ENCODE measurements around the gene MAP3K14.
A peak's percentile ranks its signal among the peaks of the same experiment; 100 is the strongest.
"Not testable (repeated sequence)": the region's sequence is repeated elsewhere in the genome, so short reads cannot be mapped to it uniquely, and the experiment has no call there.

MAP3K14 gene

DNA sequence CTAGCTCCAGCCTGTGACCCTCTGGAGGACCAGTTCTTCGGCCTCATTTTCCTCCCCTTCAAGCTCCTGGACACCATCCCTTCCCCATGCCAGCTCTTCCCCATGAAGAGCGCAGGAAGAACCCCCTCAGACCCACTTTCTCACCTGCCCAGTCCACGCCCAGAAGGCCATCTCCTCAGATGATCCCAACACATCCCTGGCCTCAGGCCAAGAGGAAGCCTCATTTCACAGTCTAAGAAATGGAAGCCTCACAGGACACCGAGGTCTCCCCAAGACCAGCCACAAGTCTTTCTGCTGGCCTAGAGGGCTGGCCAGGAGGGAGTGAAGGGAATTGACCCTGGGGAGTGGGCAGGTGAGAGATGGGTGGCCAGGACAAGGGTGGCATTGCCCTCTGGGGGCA lies 62.9 kb downstream of the MAP3K14 start:
- DNase-seq, result no peak

DNA sequence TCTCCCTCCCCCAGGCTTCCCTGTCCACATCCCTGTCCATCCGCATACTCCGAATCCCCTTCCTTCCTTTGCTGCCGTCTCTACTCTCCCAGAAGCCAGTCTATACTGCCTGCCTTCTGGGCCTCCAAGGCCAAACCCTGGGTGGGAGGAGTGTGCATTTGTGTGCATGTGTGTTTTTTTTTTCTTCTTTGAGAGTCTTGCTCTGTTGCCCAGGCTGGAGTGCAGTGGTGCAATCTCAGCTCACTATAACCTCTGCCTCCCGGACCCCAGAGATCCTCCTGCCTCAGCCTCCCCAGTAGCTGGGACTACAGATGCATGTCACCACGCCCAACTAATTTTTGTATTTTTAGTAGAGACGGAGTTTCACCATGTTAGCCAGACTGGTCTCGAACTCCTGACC lies 63.6 kb downstream of the MAP3K14 start:
- DNase-seq, result not testable (repeated sequence)

DNA sequence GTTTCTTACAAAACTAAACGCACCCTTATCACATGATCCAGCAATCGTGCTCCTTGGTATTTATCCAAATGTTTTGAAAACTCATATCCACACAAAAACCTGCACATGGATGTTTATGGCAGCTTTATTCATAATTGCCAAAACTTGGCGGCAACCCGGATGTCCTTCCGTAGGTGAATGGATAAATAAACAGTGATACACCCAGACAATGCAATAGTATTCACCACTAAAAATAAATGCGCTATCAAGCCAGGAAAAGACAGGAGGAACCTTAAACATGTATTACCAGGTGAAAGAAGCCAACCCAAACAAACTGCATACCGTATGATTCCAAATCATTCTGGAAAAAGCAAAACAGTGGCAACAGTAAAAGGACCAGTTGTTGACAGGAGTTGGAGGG lies 64.9 kb downstream of the MAP3K14 start:
- no peak for DNase-seq

DNA sequence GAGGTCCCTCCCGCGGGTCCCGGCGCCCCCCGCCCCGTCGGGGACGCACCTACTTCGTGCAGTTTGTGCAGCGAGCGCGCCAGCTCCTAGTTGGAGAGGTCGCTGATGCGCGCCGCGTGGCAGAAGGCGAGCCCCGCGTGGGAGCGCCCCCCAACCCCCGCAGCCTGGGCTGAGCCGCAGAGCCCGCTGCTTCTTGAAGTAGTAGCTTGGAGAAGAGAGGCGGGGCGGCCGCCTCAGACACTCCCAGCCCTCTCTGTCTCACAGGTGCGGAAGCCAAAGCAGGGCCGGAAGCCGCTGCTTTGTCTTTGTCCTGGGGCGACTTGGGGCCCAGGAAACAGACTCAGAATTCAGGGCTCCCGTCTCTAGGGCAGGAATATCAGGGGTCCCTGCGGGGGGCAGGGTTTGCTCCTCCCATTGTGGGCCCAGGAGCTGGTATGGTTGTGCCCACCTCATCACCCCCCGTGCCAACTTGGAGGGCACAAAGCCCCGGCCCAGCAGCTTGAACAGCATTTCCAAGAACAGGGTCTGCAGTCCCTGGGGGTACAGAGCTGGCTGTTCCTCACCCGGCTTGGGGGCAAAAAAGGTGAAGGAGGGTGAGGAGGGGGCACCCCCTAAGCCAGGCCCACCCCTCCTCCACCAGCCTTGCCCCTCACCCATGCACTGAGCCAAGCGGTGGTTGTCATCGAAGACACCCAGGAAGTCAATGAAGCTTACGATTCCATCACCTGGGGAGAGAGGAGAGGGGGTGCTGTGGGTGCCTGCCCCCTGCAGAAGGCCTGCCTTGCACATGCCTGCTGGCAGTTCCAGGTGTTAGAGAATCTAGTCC lies 68.5 kb downstream of the MAP3K14 start:
- DNase-seq, result peak; percentile 29

DNA sequence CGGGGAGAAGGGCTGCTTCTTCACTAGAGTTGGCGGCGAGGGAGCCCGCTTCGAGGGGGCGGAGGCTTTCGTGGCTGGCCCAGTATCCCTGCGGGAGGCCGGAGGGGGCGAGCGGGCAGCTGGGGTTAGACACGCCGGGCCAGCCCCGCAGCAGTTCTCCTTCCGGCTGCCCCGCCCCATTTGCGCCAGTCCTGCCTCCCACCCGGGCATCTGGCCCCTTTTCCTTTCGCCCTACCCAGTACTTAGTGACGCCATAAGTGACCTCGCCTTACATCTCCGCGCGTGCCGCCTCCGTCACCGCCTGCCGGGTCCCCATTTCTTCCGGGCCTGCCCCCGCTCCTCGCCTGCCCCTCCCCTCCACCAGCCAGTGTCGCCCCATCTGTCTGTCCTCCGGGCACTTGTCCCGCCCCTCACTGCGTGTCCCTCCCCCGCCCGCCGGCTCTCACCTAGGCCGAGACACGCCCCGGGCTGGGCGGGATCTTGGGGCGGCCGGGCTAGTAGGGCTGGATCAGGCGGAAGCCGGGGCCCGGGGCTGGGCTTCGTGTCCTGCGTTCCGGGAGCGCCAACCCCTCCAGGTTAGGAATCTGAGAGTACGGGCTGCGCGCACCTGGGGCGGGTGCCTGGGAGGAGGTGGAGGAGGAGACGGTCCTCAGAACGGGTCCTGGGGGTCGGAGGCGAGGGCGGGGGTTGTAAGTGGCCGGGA lies 69.2 kb downstream of the MAP3K14 start:
- DNase-seq, result peak; percentile 94

DNA sequence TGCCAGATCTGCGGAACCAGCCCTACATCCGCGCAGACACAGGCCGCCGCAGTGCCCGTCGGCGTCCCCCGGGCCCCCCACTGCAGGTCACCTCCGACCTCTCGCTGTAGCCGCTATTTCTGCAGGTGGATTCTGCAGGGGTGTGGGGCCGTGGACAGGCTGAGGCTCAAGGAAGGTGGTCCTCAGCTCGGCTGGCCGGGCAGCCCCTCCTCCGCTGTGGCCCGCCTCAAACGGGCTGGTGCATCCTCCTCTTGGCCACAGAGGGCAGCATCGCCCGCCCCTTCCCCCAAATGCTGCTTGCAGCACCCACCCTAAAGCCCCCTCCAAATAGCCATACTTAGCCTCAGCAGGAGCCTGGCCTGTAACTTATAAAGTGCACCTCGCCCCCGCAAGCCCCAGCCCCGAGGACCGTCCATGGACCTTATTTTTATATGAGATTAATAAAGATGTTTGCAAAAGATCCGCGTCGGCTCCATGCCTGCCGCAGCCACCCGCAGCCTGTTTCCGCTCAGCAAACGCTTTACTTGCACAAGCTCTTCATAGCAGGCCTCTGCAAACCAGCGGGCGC lies 69.9 kb downstream of the MAP3K14 start:
- DNase-seq, result no peak

DNA sequence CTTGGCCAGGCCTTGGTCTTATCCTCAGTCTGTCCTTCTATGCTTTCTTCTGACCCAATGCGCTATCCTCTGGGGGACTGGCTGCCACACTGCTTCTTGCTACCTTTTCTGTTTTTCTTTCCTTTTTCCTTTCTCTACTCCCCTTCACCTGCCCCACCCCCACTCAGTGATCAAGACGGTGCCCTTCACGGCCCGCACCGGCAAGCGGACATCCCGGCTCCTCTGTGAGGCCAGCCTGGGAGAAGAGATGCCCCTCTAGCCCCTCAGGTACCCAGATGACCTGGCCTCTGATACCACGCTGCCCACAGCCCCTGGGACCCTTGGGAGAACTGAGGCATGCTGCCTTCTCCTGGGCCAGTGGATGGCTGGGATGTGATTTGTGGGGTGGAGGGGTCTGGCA lies 70.5 kb downstream of the MAP3K14 start:
- DNase-seq, result no peak

DNA sequence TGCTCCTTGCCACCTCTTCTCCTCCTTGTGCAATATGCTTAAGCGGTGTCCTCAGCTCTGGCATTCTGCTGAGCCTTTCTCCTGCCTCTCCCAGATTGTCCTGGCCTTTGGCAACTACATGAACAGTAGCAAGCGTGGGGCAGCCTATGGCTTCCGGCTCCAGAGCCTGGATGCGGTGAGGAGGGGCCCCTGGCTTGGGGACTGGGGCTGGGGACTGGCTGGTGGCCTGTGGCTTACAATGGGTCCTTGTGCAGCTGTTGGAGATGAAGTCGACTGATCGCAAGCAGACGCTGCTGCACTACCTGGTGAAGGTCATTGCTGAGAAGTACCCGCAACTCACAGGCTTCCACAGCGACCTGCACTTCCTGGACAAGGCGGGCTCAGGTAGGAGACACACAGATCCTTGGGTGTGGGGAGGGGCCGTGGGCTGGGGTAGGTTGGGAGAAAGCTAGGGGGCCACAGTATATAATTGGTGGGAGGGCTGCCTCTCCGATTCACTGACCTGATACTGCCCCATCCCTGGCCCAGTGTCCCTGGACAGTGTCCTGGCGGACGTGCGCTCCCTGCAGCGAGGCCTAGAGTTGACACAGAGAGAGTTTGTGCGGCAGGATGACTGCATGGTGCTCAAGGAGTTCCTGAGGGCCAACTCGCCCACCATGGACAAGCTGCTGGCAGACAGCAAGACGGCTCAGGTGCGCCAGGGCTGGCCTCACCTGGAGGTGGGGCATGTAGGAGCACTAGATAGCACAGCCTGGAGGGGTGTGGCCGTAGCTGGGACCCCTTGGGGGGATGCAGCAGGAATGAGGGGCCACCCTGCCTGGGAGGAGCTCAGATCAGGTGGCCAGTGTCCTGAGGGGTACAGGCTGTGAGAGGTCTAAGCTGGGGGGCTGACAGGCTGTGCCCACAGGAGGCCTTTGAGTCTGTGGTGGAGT lies 71.8 kb downstream of the MAP3K14 start:
- DNase-seq, result no peak

DNA sequence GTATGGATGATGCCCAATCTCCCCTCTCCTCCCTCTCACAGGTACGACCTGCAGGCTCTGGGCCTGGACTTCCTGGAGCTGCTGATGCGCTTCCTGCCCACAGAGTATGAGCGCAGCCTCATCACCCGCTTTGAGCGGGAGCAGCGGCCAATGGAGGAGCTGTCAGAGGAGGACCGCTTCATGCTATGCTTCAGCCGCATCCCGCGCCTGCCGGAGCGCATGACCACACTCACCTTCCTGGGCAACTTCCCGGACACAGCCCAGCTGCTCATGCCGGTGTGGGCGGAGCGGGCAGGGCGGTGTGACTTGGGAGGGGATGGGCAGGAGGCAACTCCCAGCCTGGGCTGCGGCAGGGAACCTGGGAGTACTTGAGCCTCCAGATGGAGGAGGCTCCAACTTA lies 73.1 kb downstream of the MAP3K14 start:
- DNase-seq, result no peak

DNA sequence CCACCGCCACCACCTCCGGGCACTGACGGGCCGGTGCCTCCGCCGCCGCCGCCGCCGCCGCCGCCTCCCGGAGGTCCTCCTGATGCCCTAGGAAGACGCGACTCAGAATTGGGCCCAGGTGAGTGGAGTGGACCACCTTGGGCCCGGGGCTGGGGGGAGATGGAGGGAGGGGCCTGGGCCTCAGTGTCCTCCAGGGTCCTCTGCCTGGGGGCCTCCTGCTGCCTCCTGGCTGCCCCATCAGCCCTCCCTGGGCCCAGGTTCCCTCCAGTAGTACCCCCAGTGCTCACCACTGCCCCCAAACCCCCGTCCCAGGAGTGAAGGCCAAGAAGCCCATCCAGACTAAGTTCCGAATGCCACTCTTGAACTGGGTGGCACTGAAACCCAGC lies 74.8 kb downstream of the MAP3K14 start:
- no peak for DNase-seq

DNA sequence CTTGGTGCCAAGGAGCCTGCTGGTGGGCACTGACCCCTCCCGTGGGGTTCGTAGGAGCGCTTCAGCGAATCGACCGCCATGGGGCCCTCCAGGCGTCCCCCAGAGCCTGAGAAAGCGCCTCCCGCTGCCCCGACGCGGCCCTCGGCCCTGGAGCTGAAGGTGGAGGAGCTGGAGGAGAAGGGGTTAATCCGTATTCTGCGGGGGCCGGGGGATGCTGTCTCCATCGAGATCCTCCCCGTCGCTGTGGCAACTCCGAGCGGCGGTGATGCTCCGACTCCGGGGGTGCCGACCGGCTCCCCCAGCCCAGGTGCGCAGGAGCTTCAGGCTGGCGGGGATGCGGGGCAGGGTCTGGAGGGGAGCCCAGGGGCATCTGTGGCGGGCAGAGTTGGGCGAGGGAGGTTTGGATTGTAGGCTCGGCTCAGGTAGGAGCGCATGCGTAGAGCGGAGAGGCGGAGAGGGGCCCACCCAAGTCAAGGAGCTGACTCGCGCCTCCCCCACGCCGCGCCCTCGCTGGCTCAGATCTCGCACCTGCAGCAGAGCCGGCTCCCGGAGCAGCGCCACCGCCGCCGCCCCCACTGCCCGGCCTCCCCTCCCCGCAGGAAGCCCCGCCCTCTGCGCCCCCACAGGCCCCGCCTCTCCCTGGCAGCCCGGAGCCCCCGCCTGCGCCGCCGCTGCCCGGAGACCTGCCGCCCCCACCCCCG lies 75.3 kb downstream of the MAP3K14 start:
- peak; percentile 63 for DNase-seq

DNA sequence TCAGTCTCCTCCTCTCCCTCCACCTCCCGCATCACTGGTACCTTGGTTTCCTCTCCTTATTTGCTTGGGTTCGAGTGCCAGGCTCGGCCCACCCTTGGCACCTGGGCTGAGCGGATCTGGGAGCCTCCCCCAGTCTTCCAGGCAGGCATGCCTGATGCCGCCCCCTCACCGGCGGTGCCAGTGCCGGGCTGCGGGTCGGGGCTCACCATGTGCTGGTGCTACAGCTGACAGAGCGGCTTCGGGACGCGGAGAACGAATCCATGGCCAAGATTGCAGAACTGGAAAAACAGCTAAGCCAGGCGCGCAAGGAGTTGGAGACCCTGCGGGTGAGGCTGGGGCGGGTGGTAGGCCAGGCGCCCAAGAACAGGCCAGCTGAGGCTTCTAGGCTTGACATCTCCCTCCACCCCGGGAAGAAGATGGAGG lies 75.9 kb downstream of the MAP3K14 start:
- no peak for DNase-seq

DNA sequence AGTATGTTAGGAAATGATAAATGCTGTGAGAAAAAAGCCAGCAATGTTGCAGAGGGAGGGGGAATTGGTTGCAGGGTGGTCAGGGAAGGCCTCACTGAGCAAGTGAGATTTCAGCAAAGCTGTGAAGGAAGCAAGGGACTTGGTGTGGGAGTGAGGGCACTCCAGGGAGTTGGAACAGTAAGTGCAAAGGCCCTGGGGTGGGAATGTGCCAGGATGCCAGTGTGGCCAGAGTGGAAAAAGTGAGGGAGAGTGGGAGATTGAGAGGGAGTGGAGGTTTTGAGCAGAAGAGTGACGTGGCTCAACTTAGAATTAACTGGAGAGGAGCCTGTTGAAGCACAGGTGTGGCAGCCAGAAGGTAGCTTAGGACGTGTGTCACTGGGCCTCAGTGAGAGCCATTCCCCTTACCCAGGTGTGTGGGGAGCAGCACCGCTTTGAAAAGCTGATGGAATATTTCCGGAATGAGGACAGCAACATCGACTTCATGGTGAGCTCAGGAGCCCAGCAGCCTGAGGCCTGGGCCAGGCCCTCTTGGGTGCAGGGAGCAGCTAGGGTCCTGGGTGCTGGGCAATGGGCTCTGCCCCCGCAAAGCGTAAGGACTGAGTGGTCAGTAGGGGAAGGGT lies 78.6 kb downstream of the MAP3K14 start:
- no peak for DNase-seq

DNA sequence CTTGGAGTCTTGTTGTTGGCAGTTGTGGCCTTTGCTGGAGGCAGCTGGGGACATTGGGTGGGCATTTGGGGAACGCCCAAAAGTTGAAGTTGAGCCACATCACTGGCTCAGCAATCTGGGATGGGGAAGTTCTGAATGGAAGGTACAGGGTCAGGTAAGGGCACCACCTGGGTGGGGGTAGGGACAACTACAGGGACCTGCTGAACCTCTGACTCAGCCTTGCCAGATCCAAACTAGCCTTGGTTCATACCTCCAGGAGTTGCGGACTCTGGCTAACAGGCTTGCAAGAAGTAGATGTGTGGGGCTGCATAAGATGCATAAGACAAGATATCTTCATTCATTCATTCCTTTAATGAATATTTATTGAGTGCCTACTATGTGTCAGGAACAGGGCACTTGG lies 79.1 kb downstream of the MAP3K14 start:
- no peak for DNase-seq

DNA sequence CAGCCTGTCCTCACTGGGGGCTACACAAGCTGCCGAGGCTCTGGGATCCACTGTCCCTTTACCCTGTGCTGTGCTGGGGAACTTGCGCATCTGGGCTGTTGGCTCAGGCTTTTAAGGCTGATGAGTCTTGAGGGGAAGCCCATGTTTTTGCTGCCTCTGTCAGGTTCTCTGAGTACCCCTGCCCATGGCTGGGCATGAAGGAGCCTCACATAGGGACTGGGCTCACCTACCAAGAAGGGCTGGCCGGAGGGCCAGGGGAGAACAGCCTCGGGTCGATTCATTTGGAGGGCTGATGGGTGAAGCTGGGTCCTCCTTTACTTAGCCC lies 80.6 kb downstream of the MAP3K14 start:
- DNase-seq, result no peak

DNA sequence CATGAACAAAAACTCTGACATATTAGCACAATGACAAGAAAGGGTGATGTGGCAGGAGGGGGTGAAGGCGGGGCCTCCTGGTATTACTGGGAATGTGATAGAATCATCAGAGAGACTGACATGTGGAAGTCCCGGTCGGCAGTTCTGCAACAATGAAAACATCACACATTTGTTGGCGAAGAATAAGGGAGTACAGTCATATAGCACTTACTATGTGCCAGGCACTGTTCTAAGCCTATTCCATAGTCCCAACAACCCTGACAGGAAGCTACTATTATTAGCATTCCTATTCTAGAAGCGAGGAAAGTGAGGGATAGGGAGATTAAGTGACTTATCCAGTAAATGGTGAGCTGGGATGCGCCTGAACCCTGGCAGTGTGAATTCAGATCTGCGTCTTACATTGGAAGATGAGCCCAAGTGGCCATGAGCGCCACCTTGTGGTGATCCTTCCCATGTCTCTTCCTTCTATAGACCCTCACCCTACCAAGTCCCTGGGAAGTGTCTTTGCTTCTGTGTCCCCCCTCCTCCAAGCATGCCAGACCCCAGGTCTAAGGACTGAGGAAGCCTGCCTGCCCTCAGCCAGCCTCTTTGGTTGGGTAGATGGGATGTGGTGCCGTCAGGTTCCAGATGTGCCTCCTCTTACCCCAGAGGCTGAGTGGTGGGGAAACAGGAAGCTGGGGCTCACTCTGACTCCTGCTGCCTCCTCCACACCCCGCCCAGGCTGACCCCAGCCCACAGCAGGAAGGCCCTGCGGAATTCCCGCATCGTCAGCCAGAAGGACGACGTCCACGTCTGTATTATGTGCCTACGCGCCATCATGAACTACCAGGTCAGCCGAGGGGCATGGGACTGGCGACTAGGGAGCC lies 81.2 kb downstream of the MAP3K14 start:
- peak; percentile 62 for DNase-seq

DNA sequence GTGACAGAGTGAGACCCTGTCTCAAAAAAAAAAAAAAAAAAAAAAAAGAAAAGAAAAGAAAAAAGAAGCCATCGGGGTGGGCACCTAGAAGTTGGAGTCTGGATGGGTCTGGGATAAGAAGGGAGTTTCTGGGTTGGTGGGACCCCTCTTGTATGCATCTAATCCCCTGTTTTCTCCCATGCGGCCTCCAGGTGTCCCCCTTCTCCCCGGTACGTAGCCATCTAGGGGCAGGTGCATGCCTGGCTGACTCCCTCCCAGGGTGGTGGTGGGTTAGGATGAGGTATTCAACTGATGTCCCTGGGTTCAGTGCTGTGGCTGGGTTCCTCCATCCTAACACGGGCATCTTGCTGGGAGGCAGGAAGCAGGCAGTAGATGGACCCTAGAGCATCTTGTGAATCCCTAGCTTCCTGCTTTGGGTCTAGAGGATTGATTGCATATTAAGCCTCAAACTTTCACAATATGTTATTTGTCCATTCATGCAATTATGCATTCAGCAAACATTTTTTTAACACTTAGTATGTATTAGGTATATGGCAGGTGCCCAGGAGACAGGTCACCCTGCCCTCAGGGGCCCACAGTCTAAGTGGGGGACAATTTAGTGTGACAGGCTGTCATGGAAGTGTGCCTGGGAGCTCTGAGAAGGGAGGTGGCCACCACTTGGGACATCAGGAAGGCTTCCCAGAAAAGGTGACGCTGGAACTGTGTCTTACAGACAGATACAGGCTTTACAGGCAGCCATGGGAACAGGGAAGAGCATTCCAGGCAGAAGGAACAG lies 82.0 kb downstream of the MAP3K14 start:
- peak; percentile 61 for DNase-seq

DNA sequence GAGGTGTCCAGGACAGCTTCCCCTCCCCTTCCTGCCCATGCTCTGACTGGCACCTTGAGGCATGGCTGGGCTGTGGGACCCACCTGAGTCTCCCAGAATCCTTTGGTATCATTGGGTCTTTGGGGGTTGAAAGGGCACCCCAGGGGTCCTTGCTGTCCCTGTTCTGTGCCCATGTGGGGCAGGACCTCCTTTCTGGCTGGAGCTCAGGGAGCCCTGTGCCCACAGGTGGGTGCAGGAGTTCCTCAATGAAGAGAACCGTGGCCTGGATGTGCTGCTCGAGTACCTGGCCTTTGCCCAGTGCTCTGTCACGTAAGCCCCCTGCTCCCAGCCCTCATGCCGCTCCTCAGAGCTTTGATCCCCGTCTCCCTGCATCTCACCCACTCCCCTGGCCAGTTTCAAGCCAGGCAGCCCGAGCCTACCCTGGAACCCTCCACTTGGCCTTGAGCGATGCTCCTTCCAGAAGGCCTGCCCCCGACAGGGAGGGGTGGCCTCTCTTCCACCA lies 83.3 kb downstream of the MAP3K14 start:
- DNase-seq, result no peak

DNA sequence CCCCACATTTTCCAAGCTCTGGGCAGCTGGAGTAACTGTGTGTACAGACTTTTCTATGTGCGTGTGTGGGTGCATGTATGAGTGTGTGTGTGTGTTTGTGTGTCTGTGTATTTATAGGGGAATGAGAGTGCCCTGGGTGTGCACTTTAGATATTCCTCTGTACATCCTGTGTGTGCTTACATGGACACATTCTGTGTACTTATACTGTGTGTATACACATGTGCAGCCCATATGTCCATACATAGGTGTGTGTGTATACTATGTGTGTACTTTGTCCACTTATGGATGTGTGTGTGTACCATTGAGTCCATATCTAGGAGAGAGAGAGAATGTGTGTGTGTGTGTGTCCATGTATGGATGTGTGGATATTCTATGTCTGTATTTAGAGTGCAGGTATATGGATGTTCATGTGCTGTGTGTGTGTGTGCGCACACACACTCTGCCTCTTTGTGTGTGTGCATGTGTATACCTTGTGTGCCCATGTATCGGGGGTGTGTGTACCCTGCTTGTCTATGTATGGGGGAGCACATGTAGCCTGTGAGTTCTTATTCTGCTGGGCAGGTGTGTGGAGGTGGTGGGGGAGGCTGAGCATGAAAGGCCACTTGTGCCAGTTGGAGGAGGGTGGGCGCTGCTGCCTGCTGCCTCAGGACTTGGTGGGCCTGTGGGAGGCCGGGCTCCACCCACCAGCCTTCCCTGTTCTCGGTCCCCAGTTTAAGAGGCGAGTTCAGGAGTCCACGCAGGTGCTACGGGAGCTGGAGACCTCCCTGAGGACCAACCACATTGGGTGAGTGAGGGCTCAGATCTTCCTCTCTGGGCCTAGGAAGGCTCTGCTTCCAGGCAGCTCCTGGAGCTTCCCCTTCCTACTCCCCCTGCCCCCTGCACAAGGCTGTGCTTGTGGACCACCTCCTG lies 84.1 kb downstream of the MAP3K14 start:
- DNase-seq, result no peak

All from NCI-H526 treated with DMSO at 0.1 percent for 48 hours (cell line).